Tibial nerve (tissue), 4 donors: ENCODE measurements around the gene DUS2. TPM values are rescaled to one million over a fixed set of nuclear protein-coding genes. Genes with fewer than 3 reads are reported as not detected.
"Not testable (repeated sequence)": the region's sequence is repeated elsewhere in the genome, so short reads cannot be mapped to it uniquely, and the experiment has no call there.

ENCODE experiments used
- DNase-seq, 2 donors: peaks; one replicate each; pipeline ENCODE4 v3.0.0-alpha.2; 2019; ENCODE audit warnings: low spot score in 2 of 2
- H3K27ac ChIP-seq, 4 donors: fragments of 200-600 bp; sonication (generic) in 3 of 4; one replicate each; pipeline ENCODE4 v1.5.1; 2017 to 2019; ENCODE audit warnings: mild to moderate bottlenecking in 1 of 4
- H3K27me3 ChIP-seq, 2 donors: fragments of 200-600 bp; sonication (generic) in 1 of 2; one replicate each; pipeline versions ENCODE4 v1.5.1 to v1.6.0; 2017 to 2019
- H3K36me3 ChIP-seq, 3 donors: fragments of 200-600 bp; sonication (generic); one replicate each; pipeline ENCODE4 v1.5.1; 2018 to 2019
- H3K4me1 ChIP-seq, 4 donors: fragments of 200-600 bp; sonication (generic) in 3 of 4; one replicate each; pipeline ENCODE4 v1.5.1; 2017 to 2019
- H3K4me3 ChIP-seq, 4 donors: fragments of 200-600 bp; sonication (generic) in 3 of 4; one replicate each; pipeline ENCODE4 v1.5.1; 2017 to 2019; ENCODE audit warnings: mild to moderate bottlenecking in 1 of 4, moderate library complexity in 1 of 4
- H3K9me3 ChIP-seq, 4 donors: fragments of 200-600 bp; sonication (generic) in 3 of 4; one replicate each; pipeline ENCODE4 v1.5.1; 2017 to 2019
- EP300 ChIP-seq, 2 donors: sonication (generic); formaldehyde crosslinking; IDR thresholded peaks; one replicate each; pipeline ENCODE4 v1.6.1; 2017; ENCODE audit warnings: antibody characterized with exemption in 2 of 2, mild to moderate bottlenecking in 1 of 2
- POLR2A ChIP-seq, 2 donors: fragments of 450-650 bp; IDR thresholded peaks; one replicate each; pipeline ENCODE4 v1.6.1; 2017; ENCODE audit warnings: antibody characterized with exemption in 2 of 2, mild to moderate bottlenecking in 2 of 2, moderate library complexity in 2 of 2
- WGBS, 2 donors: methylation state at CpG; one replicate each; pipeline ENCODE4 v1.1.5; 2018; 5-methylcytosine and 5-hydroxymethylcytosine counted together
- total RNA-seq, 4 donors: library from RNA; depleted of rRNA; stranded (reverse); fragments of >200 nt; gene quantifications; one replicate each; pipeline ENCODE4 v1.1.0, GENCODE V29; 2016
- TF ChIP-seq, protein P1 (sequence below), 5 experiments: fragments of 200-600 bp in 3 of 5; fragments of 450-650 bp in 2 of 5; sonication (generic) in 3 of 5; IDR thresholded peaks; one replicate each; pipeline ENCODE4 v1.5.1; 2016 to 2019; ENCODE audit warnings: antibody characterized with exemption in 5 of 5, mild to moderate bottlenecking in 3 of 5, moderate library complexity in 2 of 5

The DUS2 gene
- total RNA-seq, 4 donors from 2014 or later: 4.7 to 31.2 (median 15.4) TPM

DNA sequence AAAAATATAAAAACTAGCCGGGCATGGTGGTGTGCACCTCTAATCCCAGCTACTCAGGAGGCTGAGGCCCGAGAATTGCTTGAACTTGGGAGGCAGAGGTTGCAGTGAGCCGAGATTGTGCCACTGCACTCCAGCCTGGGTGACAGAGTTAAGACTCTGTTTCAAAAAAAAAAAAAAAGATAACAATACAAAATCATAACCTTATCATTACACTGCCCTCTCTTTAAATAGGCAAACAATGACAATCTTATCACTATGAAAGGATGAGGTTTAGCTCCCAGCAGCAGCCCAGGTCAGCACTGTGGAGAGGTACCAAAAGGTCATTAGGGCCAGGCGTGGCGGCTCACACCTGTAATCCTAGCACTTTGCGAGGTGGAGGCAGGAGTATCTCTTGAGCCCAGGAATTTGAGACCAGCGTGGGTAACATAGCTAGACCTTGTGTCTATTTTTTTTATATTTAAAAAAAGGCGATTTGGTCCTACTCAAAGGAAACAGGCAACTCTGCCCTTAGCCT lies 3.9 kb upstream of the DUS2 start:
- Histone ChIP-seq H3K36me3 (peaks cover 0 to 11% (median 0%) of the 10 kb centered on the region in 3 donors), H3K4me1 (peaks cover 0 to 26% (median 16%) of the 10 kb centered on the region in 4 donors), H3K27me3 (no peaks in the 10 kb centered on the region), H3K9me3 (no peaks in the 10 kb centered on the region), H3K4me3 (no peak overlapping the region), H3K27ac (no peak overlapping the region)
- DNase-seq: no peak
- TF ChIP-seq, protein P1, sequence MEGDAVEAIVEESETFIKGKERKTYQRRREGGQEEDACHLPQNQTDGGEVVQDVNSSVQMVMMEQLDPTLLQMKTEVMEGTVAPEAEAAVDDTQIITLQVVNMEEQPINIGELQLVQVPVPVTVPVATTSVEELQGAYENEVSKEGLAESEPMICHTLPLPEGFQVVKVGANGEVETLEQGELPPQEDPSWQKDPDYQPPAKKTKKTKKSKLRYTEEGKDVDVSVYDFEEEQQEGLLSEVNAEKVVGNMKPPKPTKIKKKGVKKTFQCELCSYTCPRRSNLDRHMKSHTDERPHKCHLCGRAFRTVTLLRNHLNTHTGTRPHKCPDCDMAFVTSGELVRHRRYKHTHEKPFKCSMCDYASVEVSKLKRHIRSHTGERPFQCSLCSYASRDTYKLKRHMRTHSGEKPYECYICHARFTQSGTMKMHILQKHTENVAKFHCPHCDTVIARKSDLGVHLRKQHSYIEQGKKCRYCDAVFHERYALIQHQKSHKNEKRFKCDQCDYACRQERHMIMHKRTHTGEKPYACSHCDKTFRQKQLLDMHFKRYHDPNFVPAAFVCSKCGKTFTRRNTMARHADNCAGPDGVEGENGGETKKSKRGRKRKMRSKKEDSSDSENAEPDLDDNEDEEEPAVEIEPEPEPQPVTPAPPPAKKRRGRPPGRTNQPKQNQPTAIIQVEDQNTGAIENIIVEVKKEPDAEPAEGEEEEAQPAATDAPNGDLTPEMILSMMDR (IDR thresholded peaks at IDR 0.05): no peak
- TF ChIP-seq EP300 (IDR thresholded peaks at IDR 0.05) (no peak), POLR2A (IDR thresholded peaks at IDR 0.05) (no peak)
- WGBS, 2 donors: 69 to 79% methylated on average over 8 of the region's 8 CpGs

DNA sequence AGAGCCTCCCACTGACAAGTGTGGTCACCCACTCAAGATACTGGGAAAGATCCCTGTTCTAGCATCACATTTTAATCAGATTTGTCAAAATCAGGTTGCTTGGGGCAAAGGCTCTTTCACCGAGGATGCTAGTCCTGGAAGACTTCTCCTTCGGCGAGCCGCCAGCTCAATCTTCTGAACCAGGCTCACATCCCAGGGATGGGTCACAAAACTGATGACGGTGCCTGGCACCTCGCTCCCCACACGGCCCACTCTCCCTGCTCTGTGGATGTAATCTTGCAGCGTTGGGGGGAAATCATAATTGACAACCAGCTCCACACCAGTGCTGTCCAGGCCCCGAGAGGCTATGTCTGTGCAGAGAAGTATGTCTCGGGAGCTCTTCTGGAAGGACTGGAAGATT lies 1.6 kb upstream of the DUS2 start:
- DNase-seq: no peak
- Histone ChIP-seq H3K27ac (no peak overlapping the region), H3K36me3 (peaks cover 0 to 14% (median 0%) of the 10 kb centered on the region in 3 donors), H3K9me3 (no peaks in the 10 kb centered on the region), H3K4me1 (peaks cover 0 to 35% (median 16%) of the 10 kb centered on the region in 4 donors), H3K4me3 (no peak overlapping the region), H3K27me3 (no peaks in the 10 kb centered on the region)
- TF ChIP-seq EP300 (IDR thresholded peaks at IDR 0.05) (no peak), POLR2A (IDR thresholded peaks at IDR 0.05) (no peak)
- TF ChIP-seq, protein P1 (IDR thresholded peaks at IDR 0.05): no peak
- WGBS, 2 donors: 91 to 94% methylated on average over 9 to 10 of the region's 10 CpGs

- WGBS, 2 donors: 13 to 17% methylated on average over 10 to 19 of the region's 19 CpGs
- no peaks in the 10 kb centered on the region for H3K9me3 ChIP-seq
- H3K27me3 ChIP-seq: no peaks in the 10 kb centered on the region
- peak overlapping the region in 3 of 4 donors; percentile 87 to 90 (median 88) for H3K27ac ChIP-seq
- DNase-seq: no peak
- peaks cover 0 to 35% (median 16%) of the 10 kb centered on the region in 4 donors for H3K4me1 ChIP-seq
- peak overlapping the region; percentile 85 to 97 (median 91) for H3K4me3 ChIP-seq
- H3K36me3 ChIP-seq: peaks cover 0 to 21% (median 0%) of the 10 kb centered on the region in 3 donors
- TF ChIP-seq POLR2A (IDR thresholded peaks at IDR 0.05): no peak
- TF ChIP-seq EP300 (IDR thresholded peaks at IDR 0.05): no peak
- TF ChIP-seq, protein P1 (IDR thresholded peaks at IDR 0.05): no peak
These were observed 781 bp upstream of the DUS2 start for GRCh38 chr16:68022278-68022727.

- no peak for DNase-seq
- H3K4me3 ChIP-seq: no peak overlapping the region
- peaks cover 0 to 60% (median 0%) of the 10 kb centered on the region in 3 donors for H3K36me3 ChIP-seq
- H3K9me3 ChIP-seq: no peaks in the 10 kb centered on the region
- H3K27me3 ChIP-seq: no peaks in the 10 kb centered on the region
- 90 to 91% methylated on average over 3 of the region's 3 CpGs for WGBS, 2 donors
- peaks cover 0 to 11% (median 1%) of the 10 kb centered on the region in 4 donors for H3K4me1 ChIP-seq
- no peak overlapping the region for H3K27ac ChIP-seq
- TF ChIP-seq POLR2A (IDR thresholded peaks at IDR 0.05) (no peak), EP300 (IDR thresholded peaks at IDR 0.05) (no peak)
- TF ChIP-seq, protein P1 (IDR thresholded peaks at IDR 0.05): no peak
These were observed 5.9 kb downstream of the DUS2 start for GRCh38 chr16:68028996-68029395.

DNA sequence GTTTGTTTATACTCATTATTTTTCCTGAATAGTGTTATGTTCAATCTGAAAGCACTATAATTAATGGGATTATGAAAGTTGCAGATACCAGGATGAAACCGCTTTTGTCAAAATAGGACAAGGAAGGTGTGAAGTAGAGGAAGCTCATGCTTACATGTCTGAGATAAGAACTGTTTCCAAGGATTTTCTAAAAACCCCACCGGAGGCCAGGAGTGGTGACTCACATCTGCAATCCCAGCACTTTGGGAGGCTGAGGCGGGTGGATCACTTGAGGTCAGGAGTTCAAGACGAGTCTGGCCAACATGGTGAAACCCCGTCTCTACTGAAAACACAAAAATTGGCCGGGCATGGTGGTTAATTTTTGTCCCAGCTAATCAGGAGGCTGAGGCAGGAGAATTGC lies 7.0 kb downstream of the DUS2 start:
- not testable (repeated sequence) for H3K27me3 ChIP-seq, H3K4me3 ChIP-seq, H3K9me3 ChIP-seq, H3K27ac ChIP-seq, H3K4me1 ChIP-seq, DNase-seq
- H3K36me3 ChIP-seq: peaks cover 0 to 60% (median 0%) of the 10 kb centered on the region in 3 donors
- WGBS, 2 donors: 68% methylated on average over 6 of the region's 6 CpGs
